Stimulated activated CD4-positive, alpha-beta T cell treated with anti-CD3 and anti-CD28 coated beads, Interleukin-2, amount 100 ng/mL, for 4 hours (primary cell): ENCODE measurements around the gene CPA2.
"Not testable (repeated sequence)": the region's sequence is repeated elsewhere in the genome, so short reads cannot be mapped to it uniquely, and the experiment has no call there.

ENCODE experiments used
- DNase-seq: peaks from one replicate; pipeline ENCODE4 v3.0.0-alpha.2; 2020; ENCODE audit warnings: low read depth

Gene CPA2

GRCh38 chr7:130314305-130314704, 47.6 kb downstream of the CPA2 start:
- DNase-seq, result no peak

- DNase-seq, result no peak
Observed at GRCh38 chr7:130319541-130319940, 52.9 kb downstream of the CPA2 start.

DNA sequence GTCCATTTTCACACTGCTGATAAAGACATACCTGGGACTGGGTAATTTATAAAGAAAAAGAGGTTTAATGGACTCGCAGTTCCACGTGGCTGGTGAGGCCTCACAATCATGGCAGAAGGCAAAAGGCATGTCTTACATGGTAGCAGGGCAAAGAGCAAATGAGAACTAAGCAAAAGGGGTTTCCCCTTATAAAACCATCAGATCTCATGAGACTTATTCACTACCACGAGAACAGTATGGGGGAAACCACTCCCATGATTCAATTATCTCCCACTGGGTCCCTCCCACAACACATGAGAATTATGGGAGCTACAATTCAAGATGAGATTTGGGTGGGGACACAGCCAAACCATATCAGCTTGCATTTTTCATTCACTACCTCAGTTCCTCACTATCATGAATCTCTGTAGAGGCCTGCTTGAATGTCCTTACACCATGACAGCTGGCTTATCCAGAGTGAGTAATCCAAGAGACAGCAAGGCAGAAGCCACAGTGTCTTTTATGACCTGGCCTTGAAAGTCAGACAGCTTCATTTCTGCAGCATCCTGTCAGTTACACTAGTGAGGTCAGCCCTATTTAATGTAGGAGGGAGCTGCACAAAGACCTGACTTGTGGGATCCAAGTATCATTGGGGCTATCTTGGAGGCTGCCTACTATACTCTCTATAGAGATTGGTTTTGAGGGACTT, 55.0 kb downstream of the CPA2 start:
- DNase-seq, result not testable (repeated sequence)

DNA sequence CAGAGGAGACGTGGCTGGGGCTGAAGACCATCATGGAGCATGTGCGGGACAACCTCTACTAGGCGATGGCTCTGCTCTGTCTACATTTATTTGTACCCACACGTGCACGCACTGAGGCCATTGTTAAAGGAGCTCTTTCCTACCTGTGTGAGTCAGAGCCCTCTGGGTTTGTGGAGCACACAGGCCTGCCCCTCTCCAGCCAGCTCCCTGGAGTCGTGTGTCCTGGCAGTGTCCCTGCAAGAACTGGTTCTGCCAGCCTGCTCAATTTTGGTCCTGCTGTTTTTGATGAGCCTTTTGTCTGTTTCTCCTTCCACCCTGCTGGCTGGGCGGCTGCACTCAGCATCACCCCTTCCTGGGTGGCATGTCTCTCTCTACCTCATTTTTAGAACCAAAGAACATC, 56.0 kb downstream of the CPA2 start:
- no peak for DNase-seq

GRCh38 chr7:130324306-130324943, 57.8 kb downstream of the CPA2 start:
- no peak for DNase-seq

GRCh38 chr7:130329681-130330080, 63.0 kb downstream of the CPA2 start:
- DNase-seq, result no peak

- DNase-seq, result no peak
Observed at GRCh38 chr7:130332259-130333053, 65.8 kb downstream of the CPA2 start.

DNA sequence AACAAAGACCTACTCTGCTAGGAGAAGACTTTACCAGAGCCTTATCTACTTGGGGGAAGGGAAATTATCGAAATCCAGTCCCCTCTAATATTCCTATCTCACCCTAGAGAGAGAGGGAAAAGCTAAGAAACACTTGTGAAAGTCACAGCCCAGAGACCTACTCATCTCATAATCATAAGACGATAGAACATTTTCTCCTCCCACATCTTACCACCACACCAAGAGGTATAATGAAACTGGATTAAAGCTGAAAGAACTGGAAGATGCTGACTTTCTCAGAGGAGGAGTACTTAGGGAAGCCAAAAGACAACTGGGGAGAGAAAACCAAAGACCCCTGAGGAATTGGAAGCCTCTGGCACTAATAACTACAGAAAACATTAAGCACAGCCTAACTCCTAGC, 67.2 kb downstream of the CPA2 start:
- DNase-seq, result no peak

DNA sequence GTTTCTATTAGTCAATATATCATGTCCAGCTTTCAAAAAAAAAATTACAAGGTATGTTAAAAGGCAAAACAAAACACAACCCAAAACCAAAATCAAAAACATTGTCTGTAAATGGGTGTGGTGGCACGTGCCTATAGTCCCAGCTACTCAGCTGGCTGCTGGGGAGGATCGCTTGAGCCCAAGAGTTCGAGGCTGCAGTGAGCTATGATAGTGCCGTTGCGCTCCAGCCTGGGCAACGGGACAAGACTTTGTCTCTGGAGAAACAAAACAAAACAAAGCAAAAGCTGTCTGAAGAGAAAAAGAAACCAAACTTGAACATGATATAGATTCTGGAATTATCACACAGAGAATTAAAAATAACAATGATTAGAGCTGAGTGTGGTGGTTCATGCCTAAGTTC, 67.6 kb downstream of the CPA2 start:
- no peak for DNase-seq

- no peak for DNase-seq
Observed at GRCh38 chr7:130337410-130337971, 70.8 kb downstream of the CPA2 start.

GRCh38 chr7:130338233-130338632, 71.6 kb downstream of the CPA2 start:
- no peak for DNase-seq
